Kidney tubule cell (primary cell): Measurements from ENCODE around the gene ATP1A1.
A peak's percentile ranks its signal among the peaks of the same experiment; 100 is the strongest.

ENCODE experiments used
- DNase-seq: peaks from one replicate; pipeline ENCODE4 v3.0.0-alpha.2; 2018; ENCODE audit warnings: low spot score

ATP1A1 gene

DNA sequence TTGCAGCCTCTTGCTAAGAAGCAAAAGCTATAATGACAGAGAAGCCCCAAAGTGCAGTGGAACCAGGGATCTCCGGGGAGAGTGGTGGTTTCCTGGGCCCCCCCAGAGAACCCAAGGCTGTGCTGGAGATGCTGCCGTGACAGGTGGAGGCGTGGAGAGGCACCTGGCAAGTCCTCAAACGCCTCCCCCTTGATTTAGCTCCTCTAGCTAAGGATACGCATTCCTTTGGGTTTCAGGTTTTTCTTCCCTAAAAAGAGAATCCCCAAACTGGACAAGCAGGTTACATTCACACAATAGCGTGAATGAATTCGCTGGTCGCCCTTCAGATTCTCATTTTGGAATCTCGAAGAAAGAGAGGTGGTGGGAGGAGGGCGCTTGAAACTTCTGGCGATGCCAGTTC, 853 bp upstream of the ATP1A1 start:
- DNase-seq = no peak

DNA sequence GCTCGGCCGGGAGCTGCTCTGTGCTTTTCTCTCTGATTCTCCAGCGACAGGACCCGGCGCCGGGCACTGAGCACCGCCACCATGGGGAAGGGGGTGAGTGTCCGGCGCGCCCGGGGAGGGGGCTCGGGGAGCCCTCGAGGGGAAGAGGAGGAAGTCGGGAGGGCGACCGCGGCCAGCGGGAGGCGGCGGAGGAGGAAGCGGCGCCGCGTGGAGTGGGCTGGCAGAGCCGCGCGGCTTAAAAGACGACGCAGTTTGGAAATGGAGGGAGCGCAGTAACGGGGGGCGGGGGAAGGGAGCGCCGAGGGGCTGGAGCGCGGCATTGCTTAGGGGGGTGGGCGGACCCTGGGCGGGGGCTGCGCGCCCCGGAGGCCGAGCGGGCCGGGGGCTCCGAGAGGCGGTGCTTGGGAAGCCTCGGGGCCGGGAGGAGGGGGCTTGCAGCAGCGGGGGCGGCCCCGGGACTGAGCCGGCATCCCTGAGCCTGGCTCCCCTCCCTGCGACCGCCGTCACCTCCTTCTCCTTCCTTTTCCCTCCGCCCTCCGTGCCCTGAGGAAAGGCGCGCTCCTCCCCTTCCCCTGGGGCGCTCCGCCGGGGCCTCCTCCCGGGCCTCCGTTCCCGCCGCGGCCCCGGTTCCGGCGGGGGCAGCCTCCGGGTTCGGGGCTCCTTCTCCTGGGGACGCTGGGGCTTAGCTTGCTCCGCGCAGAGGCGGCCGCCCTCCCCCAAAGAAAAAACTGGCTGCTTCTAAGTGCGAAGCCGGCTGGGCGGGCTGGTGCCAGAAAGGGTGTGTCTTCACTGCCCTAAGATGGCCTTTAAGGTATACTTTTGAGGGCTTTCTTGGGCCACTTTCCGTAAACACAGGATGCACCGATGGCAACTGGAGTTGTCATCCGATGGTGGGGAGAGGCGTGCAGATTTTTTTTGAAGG, 648 bp downstream of the ATP1A1 start:
- DNase-seq = peak; percentile 64

DNA sequence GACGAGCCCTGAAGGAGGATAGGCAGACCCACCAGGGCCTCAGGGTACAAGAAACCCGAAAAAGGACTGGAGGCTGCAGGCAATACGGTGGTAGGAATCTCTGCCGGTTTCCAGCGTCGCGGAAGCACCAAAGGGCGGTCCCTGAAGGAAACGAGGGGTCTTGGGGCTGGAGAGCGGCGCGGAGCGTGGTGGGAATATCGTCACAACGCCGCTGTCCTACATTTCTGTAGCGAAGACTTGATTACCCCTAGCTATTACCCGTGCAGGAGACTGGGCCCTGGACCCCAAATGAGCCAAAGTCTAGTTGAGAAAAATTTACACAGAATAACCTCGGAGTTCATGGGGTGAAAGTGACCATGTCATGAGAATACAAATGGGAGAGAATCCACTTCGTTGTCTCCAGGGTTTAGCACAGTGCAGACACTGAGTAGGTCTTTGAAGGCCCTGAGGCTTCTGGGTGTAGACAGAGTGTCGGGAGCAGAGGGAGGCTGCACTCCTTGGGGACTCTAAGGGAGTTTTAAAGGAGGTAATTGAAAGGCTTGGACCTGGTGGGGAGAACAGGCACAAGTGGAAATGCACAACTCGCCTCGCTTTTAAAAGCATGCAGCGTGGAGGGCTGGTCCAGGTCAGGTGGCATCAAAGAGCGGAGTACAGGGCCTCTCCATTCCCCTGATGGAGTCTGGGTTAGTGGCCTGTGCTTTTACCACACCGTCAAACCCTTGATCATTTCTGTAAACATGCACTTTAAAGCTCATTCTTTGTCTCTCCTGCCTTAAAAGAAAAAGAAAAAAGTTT, 1.5 kb downstream of the ATP1A1 start:
- DNase-seq = peak; percentile 22

DNA sequence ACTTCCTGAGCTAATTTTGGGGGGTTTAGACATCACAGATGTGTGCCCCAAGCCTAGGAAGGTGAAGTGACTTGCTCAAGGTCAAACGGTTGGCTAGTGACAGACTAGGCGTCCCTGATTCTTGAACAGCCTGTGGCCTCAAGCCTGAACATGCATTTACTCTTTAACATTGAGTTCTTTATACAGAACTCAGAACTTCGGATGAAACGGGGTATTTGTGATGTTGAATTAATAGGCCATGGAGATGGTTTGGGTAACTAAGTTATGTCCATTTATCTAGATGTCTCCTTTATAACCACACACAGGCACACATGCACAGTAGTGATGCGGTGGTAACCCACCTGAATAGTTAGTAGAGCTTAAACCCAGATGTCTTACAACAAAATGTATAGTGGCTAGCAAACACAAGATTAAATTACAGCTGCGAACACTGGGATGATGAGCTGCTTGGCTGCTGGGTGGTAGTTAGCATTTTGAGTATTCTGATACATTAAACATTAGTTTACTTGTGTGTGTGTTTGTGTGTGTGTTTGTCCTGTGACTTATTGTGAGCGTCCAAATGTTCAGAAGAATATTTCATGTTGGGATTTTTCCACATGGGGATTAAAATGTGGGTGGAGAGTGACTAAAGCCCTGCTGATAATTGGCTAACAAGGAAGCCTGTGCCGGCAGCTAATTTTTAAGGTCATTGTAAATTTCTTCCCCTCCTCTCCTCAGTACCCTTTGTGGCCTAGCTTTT, 2.3 kb downstream of the ATP1A1 start:
- DNase-seq = no peak

DNA sequence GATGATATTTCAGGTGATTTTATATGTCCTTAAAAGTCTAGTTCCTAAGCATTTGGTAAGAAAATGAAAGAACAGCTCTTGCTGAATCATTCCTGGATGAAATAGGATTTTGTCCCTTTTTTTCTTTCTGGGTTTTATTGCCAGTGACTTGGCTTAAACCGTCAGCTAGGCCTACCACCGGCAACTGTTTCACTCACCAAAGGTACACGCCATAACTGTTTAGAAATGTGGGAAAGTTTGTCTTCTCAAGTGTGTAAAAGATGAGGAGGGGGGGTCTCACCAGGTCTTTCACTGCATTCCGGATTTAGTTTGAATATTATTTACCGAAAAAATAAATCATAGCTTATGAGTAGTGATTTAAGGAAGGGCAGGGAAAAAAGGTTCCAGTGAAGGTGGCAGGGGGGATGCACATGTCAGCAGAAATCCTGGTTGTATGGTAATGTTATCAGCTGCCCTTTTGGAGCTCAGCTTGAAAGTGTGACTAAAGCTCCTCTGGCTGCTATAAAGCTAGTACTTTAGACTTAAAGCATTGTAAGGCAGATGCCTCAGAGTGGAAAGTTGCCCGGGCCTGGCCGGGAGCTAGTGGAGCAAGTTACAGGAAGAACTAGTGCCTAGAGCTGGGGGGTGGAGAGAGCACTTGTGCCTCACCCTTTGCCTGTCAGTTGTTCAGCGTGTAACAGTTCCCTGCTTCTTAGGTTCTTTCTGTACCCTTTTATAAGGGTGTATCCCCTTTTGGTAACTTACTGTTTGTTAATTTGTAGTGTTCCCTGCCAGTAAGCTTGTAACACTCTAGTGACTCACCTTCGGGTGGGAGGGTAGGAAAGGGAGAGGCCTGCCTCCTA, 3.1 kb downstream of the ATP1A1 start:
- DNase-seq = peak; percentile 80

DNA sequence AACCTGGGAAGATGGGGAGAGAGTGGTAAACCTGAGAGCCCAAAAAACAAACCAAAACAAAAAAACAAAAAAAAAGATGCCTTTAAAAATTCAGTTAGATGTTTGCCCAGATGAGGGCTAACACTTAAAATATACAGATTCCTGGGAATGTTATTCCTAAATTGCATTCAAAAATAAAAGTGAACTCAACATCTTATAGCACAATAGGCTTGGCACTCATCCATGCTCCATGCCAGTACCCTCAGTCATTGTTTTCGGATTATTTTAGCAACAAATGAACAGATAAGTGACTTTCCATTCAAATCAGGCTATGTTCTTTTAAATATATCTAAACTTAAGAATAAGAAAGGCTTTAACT, 3.7 kb downstream of the ATP1A1 start:
- no peak for DNase-seq

DNA sequence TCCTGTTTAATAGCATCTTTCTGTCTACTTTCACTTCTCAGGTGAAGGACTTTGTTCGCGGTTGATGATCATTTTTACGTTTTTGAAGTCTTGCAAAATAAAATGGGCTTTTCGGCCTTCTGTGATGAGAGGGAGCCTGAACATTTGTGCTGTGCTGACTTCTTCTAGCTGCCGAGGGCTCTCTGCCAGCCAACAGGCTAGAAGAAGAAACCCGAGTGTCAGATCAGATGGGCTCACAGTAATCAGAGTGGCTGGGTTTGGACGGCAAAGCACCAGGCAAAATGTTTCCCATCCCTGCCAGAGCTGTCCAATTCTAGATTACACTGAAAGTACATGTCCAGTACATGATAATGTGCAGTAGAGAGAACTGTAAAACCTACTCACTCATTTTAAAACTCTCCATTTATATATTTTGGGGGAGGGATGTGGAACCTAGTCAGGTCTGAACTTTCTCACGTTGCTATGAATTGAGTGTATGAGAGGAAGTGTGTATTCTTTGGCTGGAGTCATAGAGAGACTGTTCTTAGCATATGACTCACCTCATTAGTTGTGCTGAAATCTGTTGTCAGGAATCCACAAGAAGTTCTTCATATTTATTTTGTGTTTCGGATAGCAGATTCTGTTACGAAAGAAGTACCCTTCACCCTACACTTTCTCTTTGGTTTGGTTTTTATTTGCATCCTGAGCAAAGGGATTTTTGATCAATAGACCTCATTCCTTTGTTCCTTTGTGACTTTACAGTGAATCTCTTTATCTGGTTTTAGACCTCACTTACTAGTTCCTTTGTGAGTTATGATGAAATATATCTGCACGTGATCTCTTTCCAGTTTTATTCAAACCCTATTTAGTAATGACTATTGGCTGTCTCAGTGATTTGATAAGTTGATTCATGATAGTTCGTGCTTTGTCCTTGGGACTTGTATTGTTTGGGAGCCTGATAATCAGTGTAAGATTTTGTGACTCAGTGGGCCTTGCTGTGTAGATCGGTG, 4.8 kb downstream of the ATP1A1 start:
- peak; percentile 85 for DNase-seq

DNA sequence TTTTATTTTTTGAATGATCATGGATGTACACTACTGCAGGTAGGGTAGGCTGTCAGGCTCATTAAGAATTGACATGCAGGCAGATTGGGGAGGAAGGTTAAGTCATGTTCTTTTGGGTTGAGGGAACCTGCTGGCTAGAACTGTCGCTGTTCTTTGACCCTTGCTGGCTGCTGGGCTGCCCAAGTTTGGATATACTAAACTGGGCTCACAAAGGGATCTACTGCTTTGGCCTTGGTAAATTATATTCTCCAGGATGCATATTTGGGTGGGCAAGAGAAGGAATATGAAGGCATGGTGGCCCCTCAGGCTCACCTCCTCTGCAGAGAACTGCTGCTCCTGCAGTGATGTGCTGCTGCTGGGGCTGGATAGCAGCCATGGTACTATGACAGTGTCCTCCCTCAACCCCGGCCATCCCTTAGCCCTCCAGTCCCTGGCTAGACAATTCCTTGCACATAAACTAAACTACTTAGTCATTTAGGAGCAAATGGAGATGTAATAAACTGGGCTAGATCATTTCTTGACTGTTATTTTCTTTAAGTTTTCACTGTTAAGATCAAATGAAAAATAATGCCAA, 6.1 kb downstream of the ATP1A1 start:
- no peak for DNase-seq

DNA sequence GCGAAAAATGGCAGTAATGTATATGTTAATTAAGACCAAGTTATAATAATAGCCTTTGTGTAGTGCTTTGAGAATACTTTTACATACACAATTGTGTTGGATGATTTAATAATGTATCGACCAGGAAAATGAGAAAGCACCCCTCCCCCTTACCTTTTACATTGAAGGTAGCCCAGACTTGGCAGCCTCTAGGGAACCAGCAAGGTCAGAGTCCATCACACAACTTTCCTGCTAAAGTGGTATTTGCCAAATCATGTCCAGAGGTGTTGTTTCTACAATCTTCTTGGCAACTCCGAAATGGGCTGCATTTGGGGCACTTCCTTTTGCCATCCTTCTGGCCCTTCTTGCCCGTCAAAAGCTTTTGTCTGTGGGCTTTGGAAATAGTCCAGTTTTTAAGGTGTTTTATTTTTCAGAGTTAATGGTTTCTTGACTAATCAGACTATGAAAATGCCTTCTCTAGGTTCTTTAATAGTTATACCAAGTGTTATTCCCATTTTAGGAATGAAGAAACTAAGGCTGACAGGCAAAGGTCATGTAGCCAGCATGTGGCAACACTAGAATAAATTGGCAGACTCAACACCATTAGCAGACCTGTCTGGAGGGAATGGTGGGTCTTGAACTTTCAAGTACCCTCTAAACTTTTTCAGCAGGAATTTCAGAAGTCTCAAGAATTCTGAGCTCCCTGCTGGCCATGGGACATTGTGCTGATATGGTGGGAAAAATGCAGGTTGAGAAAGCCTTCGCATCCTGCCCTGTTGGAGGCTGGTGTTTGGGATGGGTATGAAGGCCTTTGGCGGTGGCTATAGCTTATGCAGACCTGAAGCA, 6.8 kb downstream of the ATP1A1 start:
- no peak for DNase-seq

DNA sequence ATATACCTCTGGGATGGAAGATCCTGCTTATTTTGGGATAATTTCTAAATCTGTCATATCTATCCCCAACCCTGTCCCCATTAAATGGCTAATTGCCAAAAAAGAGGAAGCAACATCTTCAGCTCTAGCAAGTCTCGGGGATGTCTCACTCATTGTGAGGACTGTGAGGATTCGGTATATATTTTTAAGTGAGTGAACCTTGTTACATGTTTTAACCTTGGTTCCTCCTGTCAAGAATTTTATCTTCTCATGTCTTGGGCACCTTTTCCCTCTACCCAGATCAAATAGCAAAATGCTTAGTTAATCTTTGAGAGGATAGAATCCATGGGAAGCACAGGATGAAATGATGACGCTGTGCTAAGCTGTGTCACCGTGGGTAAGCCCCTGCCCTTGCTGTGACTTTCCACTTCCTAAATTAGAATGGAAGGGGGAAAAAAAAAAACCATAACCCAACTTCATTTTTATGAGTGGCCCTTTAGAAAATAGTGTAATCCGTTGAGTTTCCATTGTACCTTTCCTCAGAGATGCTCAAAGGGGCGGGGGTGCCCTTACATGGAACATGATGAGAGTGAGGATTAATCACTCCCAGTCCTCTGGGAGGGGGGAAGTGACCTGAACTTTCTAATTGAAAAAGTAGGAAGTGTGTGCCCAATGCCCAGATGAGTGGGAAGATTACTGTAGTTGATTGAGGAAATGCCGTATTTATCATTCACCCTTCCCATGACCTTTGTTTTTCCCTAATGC, 7.6 kb downstream of the ATP1A1 start:
- peak; percentile 57 for DNase-seq

DNA sequence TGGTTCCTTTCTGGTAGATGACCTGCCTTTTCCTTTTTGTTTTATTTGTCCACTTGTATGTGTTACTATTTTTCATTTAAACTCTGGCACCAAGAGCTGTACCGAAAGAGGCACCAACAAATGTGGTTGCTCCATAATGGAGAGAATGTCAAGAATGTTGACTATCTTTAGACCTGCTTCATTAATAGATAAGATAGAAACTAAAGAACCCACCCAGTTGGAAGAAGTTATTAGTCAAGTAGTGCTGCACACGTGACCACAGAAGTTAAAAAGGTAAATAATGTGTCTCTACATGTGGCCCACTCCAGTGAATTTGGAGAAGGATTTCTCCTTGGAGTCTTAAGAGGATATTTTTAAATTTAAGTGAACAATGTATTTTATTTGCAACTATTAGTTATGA, 9.3 kb downstream of the ATP1A1 start:
- DNase-seq = peak; percentile 20

DNA sequence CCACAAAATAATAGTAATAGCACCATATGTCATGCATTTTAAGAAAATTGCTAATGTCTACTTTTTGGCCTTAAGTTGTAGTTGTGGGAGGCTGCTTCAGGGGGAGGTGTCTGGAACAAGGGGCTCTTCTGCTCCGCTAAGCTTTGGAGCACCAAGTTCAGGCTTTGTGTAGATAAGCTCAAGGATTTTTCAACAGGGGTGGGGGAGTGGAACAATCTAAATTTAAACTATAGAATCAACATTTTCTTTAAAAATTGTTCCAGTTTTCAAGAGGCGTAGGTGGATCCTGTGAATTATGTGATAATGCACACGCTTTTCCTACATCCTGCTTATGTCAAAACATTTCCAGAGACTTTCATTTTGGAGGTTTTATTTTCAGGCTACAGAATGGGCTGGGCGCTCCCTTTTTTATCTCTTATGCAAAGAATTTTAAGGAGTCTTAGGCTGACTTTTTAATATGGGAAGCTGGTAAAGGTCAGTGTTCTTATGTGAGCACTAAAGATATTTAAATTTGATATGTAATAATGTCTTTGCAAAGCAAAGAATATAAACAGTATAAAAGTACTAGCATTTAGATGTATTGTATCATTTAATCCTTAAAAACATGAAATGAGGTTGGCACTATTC, 9.9 kb downstream of the ATP1A1 start:
- DNase-seq = no peak

DNA sequence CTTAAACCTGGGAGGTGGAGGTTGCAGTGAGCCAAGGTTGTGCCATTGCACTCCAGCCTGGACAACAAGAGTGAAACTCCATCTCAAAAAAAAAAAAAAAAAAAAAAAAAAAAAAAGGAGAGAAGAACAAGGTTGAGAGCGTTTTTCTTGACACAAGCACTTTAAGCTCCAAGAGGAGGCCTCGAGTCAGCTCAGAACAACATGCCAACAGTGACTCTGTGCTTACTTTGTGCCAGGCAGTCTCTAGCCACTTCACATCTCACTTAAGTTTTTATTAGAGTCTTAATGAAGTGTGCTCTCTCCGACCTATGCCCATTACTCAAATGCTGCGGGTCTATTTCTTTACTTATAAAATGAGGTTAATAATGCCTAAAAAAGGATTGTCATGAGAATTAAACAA, 13.0 kb downstream of the ATP1A1 start:
- no peak for DNase-seq

DNA sequence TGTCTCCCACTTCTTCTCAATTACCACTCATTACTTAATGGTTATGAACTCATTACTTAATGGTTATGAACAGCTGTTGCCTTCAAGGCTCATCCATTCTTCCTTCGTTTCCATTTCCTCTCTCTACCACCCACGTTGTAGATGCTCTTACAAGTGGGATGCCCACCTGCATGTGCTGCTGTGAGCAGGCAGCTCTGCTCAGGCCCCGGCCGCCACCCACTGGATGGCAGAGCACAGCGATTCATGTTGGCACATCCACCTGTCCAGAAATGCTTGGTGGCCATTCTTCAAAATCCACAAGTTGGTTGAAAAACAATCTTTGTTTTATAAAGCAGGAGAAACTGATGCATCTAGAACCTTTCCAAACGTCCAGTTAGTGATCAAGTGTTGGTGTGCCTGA, 14.5 kb downstream of the ATP1A1 start:
- no peak for DNase-seq

DNA sequence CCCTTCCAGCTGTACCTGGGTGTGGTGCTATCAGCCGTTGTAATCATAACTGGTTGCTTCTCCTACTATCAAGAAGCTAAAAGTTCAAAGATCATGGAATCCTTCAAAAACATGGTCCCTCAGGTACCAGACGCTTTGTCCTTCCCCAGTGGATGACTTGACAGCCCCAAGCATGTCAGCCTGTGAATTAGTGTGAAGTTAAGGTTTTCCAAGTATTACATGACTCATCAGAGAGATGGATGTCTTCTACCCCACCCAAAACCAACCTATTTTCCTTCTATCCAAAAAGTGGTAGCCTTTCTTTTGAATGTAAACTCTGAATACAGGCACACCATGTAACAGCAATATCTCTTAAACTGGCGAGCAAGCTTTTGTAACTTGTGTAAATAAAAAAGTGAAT, 15.1 kb downstream of the ATP1A1 start:
- no peak for DNase-seq

DNA sequence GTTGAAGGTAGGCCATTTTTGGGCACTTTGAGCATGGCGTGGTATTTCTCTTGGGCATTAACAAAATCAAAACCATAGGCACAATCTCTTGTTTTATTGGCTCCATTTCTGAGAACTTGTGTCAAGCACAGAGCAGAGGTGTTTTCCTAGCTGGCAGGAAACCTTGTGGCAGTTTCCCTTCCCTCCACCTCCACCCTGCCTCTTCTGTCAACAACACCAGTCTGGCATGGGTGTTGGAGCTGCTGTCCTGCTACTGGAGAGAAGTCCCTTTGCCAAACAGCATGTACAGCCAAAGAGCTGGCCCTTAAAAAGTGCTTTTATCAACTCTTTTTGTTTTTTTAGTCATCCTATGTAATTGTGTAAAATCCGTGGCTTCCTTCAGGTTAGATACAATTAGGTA, 16.0 kb downstream of the ATP1A1 start:
- DNase-seq = no peak

DNA sequence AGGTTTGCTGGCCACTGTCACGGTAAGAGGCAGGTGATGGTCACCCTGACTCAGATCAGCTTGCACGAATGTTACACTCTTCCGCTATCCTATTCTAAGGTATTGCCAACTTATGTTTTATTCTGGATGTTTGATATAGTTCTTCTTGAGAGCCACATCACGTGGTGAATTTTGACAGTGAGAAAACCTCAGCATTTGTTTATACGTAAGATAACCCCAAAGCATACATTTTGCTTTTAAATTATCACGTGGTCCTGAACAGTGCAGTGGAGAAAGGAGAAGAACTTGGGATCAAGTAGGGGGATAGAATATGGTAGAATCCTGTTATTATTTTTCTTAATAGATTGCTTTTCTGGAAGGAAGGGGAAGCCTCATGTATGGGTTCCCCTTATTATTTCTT, 16.6 kb downstream of the ATP1A1 start:
- DNase-seq = no peak

DNA sequence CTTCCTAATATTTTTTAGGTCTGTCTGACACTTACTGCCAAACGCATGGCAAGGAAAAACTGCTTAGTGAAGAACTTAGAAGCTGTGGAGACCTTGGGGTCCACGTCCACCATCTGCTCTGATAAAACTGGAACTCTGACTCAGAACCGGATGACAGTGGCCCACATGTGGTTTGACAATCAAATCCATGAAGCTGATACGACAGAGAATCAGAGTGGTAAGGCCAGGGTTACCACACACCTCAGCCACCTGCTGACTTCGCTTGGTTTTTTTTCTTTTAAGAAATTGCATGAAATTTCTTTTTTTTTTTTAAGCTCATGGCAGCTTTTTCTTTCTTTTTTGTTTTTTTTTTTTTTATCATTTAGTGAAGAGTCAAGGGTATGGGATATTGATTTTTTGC, 17.2 kb downstream of the ATP1A1 start:
- no peak for DNase-seq
